Central memory CD8-positive, alpha-beta T cell (primary cell): Measurements from ENCODE around the gene MRPL1.
"Not testable (repeated sequence)": the region's sequence is repeated elsewhere in the genome, so short reads cannot be mapped to it uniquely, and the experiment has no call there.

ENCODE experiments used
- ATAC-seq: fragments of 150-1000 bp; cut with Tn5 transposase; replicated peaks from 2 replicates; pipeline ENCODE4 v1.10.0; 2022; ENCODE audit warnings: mild to moderate bottlenecking, moderate FRiP score, moderate number of reproducible peaks; ENCODE audit not compliant: poor library complexity, severe bottlenecking; ENCODE audit errors: extremely low read depth
- DNase-seq, 2 donors: peaks; one replicate each; pipeline ENCODE4 v3.0.0; 2021; ENCODE audit warnings: low spot score in 2 of 2
- H3K27ac Mint-ChIP-seq: one replicate; pipeline ENCODE4 v1.8.0; 2022; ENCODE audit warnings: low read depth, mild to moderate bottlenecking, moderate library complexity, mixed read lengths
- H3K27me3 Mint-ChIP-seq: one replicate; pipeline ENCODE4 v1.8.0; 2022; ENCODE audit warnings: mixed read lengths
- H3K36me3 Mint-ChIP-seq: one replicate; pipeline ENCODE4 v1.8.0; 2022; ENCODE audit warnings: mild to moderate bottlenecking, moderate library complexity, mixed read lengths; ENCODE audit not compliant: insufficient read depth
- H3K4me1 Mint-ChIP-seq: one replicate; pipeline ENCODE4 v1.8.0; 2022; ENCODE audit warnings: mixed read lengths
- H3K4me3 Mint-ChIP-seq: one replicate; pipeline ENCODE4 v1.8.0; 2022; ENCODE audit warnings: mild to moderate bottlenecking, moderate library complexity, mixed read lengths
- H3K9me3 Mint-ChIP-seq: one replicate; pipeline ENCODE4 v1.8.0; 2022; ENCODE audit warnings: mixed read lengths

The MRPL1 gene

GRCh38 chr4:77859256-77859655, 3.4 kb upstream of the MRPL1 start:
- H3K9me3 Mint-ChIP-seq = no peaks in the 10 kb centered on the region
- H3K27me3 Mint-ChIP-seq = no peaks in the 10 kb centered on the region
- H3K4me3 Mint-ChIP-seq = no peak overlapping the region
- DNase-seq (no peak), ATAC-seq (no peak)
- H3K4me1 Mint-ChIP-seq = peaks cover 65% of the 10 kb centered on the region
- H3K36me3 Mint-ChIP-seq = peaks cover 30% of the 10 kb centered on the region
- H3K27ac Mint-ChIP-seq = no peak overlapping the region

- Mint-ChIP-seq H3K27ac (peak overlapping the region; percentile 99), H3K4me3 (peak overlapping the region; percentile 92), H3K27me3 (no peaks in the 10 kb centered on the region), H3K36me3 (peaks cover 23% of the 10 kb centered on the region), H3K4me1 (peaks cover 67% of the 10 kb centered on the region), H3K9me3 (no peaks in the 10 kb centered on the region)
- no peak for DNase-seq
- ATAC-seq = peak; percentile 18
Measured at GRCh38 chr4:77861495-77861894, 1.1 kb upstream of the MRPL1 start.

GRCh38 chr4:77863341-77863740, 711 bp downstream of the MRPL1 start:
- Mint-ChIP-seq H3K27ac (peak overlapping the region; percentile 99), H3K4me1 (peaks cover 63% of the 10 kb centered on the region), H3K36me3 (peaks cover 24% of the 10 kb centered on the region), H3K4me3 (peak overlapping the region; percentile 92)
- peak in 1 of 2 donors; percentile 20 for DNase-seq
- H3K9me3 Mint-ChIP-seq, H3K27me3 Mint-ChIP-seq: not testable (repeated sequence)
- peak; percentile 8 for ATAC-seq

GRCh38 chr4:77865259-77865658, 2.6 kb downstream of the MRPL1 start:
- peak overlapping the region; percentile 71 for H3K27ac Mint-ChIP-seq
- H3K36me3 Mint-ChIP-seq = peaks cover 30% of the 10 kb centered on the region
- H3K4me3 Mint-ChIP-seq = no peak overlapping the region
- ATAC-seq (no peak), DNase-seq (no peak)
- no peaks in the 10 kb centered on the region for H3K9me3 Mint-ChIP-seq
- peaks cover 73% of the 10 kb centered on the region for H3K4me1 Mint-ChIP-seq
- no peaks in the 10 kb centered on the region for H3K27me3 Mint-ChIP-seq

- H3K4me1 Mint-ChIP-seq = peaks cover 24% of the 10 kb centered on the region
- ATAC-seq = no peak
- H3K27me3 Mint-ChIP-seq = no peaks in the 10 kb centered on the region
- peaks cover 38% of the 10 kb centered on the region for H3K36me3 Mint-ChIP-seq
- no peak overlapping the region for H3K4me3 Mint-ChIP-seq
- no peaks in the 10 kb centered on the region for H3K9me3 Mint-ChIP-seq
- no peak for DNase-seq
- H3K27ac Mint-ChIP-seq = no peak overlapping the region
Measured at GRCh38 chr4:77872723-77873445, 10.3 kb downstream of the MRPL1 start.

- no peaks in the 10 kb centered on the region for H3K9me3 Mint-ChIP-seq
- H3K4me3 Mint-ChIP-seq = no peak overlapping the region
- peaks cover 25% of the 10 kb centered on the region for H3K4me1 Mint-ChIP-seq
- no peak overlapping the region for H3K27ac Mint-ChIP-seq
- ATAC-seq (no peak), DNase-seq (no peak)
- H3K36me3 Mint-ChIP-seq = peaks cover 37% of the 10 kb centered on the region
- H3K27me3 Mint-ChIP-seq = no peaks in the 10 kb centered on the region
Measured at GRCh38 chr4:77877167-77877566, 14.5 kb downstream of the MRPL1 start.

- no peak for ATAC-seq
- DNase-seq = no peak
- H3K9me3 Mint-ChIP-seq = no peaks in the 10 kb centered on the region
- peaks cover 30% of the 10 kb centered on the region for H3K4me1 Mint-ChIP-seq
- H3K4me3 Mint-ChIP-seq = no peak overlapping the region
- peaks cover 33% of the 10 kb centered on the region for H3K36me3 Mint-ChIP-seq
- H3K27ac Mint-ChIP-seq = no peak overlapping the region
- H3K27me3 Mint-ChIP-seq = no peaks in the 10 kb centered on the region
Measured at GRCh38 chr4:77877771-77878565, 15.3 kb downstream of the MRPL1 start.

GRCh38 chr4:77880784-77881183, 18.2 kb downstream of the MRPL1 start:
- no peak for DNase-seq
- Mint-ChIP-seq H3K36me3 (peaks cover 37% of the 10 kb centered on the region), H3K9me3 (no peaks in the 10 kb centered on the region), H3K27me3 (no peaks in the 10 kb centered on the region), H3K4me3 (no peak overlapping the region), H3K27ac (no peak overlapping the region), H3K4me1 (peaks cover 23% of the 10 kb centered on the region)
- no peak for ATAC-seq

GRCh38 chr4:77881460-77882295, 19.0 kb downstream of the MRPL1 start:
- Mint-ChIP-seq H3K9me3 (no peaks in the 10 kb centered on the region), H3K4me3 (no peak overlapping the region)
- no peak for ATAC-seq

GRCh38 chr4:77893451-77893850, 30.8 kb downstream of the MRPL1 start:
- H3K27me3 Mint-ChIP-seq = no peaks in the 10 kb centered on the region
- H3K4me1 Mint-ChIP-seq = peaks cover 13% of the 10 kb centered on the region
- no peak overlapping the region for H3K4me3 Mint-ChIP-seq
- peaks cover 24% of the 10 kb centered on the region for H3K36me3 Mint-ChIP-seq
- no peak overlapping the region for H3K27ac Mint-ChIP-seq
- ATAC-seq (no peak), DNase-seq (no peak)
- H3K9me3 Mint-ChIP-seq = no peaks in the 10 kb centered on the region

More at GRCh38 chr4:77881460-77882295, 19.0 kb downstream of the MRPL1 start:
- peaks cover 23% of the 10 kb centered on the region for H3K4me1 Mint-ChIP-seq
- H3K27ac Mint-ChIP-seq = peak overlapping the region; percentile 38
- no peaks in the 10 kb centered on the region for H3K27me3 Mint-ChIP-seq
- DNase-seq = no peak
- peaks cover 40% of the 10 kb centered on the region for H3K36me3 Mint-ChIP-seq

GRCh38 chr4:77899607-77900006, 37.0 kb downstream of the MRPL1 start:
- no peaks in the 10 kb centered on the region for H3K9me3 Mint-ChIP-seq
- H3K27ac Mint-ChIP-seq = peak overlapping the region; percentile 45
- DNase-seq (no peak), ATAC-seq (no peak)
- peaks cover 32% of the 10 kb centered on the region for H3K4me1 Mint-ChIP-seq
- H3K27me3 Mint-ChIP-seq = no peaks in the 10 kb centered on the region
- H3K36me3 Mint-ChIP-seq = peaks cover 19% of the 10 kb centered on the region
- H3K4me3 Mint-ChIP-seq = no peak overlapping the region

GRCh38 chr4:77903186-77903585, 40.6 kb downstream of the MRPL1 start:
- H3K27me3 Mint-ChIP-seq = no peaks in the 10 kb centered on the region
- no peak overlapping the region for H3K4me3 Mint-ChIP-seq
- H3K36me3 Mint-ChIP-seq = peaks cover 18% of the 10 kb centered on the region
- H3K27ac Mint-ChIP-seq = no peak overlapping the region
- ATAC-seq (no peak), DNase-seq (no peak)
- H3K4me1 Mint-ChIP-seq = peaks cover 20% of the 10 kb centered on the region
- H3K9me3 Mint-ChIP-seq = no peaks in the 10 kb centered on the region
